ENCODE data around the gene MZF1. TPM values are rescaled to one million over a fixed set of nuclear protein-coding genes. Genes with fewer than 3 reads are reported as not detected.

The MZF1 gene
- total and polyA plus RNA-seq, 10 of the 15 experiments (the other 5 are each of a cell fraction or from before 2014, with no cell fraction given) = 0.38 to 14.7 (median 7.2) TPM

DNA sequence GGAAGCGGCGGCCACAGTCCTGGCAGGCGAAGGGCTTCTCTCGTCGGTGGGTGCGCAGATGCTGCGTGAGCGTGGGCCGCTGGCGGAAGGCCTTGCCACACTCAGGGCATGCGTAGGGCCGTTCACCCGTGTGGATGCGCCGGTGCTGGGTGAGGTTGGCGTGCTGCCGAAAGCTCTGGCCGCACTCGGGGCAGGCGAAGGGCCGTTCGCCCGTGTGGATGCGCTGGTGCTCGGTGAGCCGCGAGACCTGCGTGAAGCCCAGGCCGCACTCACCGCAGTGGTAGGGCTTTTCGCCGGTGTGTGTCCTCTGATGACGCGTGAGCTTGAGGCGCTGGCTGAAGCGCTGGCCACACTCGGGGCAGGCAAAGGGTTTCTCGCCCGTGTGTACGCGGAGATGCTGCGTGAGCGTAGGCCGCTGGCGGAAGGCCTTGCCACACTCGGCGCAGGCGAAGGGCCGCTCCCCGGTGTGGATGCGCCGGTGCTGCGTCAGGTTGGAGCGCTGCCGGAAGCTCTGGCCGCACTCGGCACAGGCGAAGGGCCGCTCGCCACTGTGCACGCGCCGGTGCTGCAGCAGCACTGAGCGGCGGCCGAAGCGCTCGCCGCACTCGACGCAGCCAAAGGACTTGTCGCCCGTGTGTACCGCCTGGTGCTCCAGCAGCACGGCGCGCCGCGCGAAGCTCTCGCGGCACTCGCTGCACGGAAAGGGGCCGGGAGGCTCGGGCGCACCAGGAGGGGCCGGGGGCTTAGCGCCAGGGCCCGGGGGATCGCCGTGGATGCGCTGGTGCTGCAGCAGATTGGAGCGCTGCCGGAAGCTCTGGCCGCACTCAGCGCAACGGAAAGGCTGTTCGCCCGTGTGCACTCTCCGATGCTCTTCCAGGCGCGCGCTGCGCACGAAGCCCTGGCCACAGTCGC, 10.8 kb downstream of the MZF1 start (continued):
- TF ChIP-seq NR2F1 (conservative IDR thresholded peaks at IDR 0.05) (no peak), RCOR1 (conservative IDR thresholded peaks at IDR 0.05; ENCODE audit: low read depth, low read length) (no peak), ZNF207 (IDR thresholded peaks at IDR 0.05; ENCODE audit: borderline replicate concordance) (no peak), HDGF (IDR thresholded peaks at IDR 0.05) (no peak), CREB1 (IDR thresholded peaks at IDR 0.05; ENCODE audit: low read depth) (no peak), SMC3 (IDR thresholded peaks at IDR 0.05; ENCODE audit: borderline replicate concordance, low read length) (no peak), POLR2AphosphoS2 (IDR thresholded peaks at IDR 0.05; ENCODE audit: low read depth, low read length) (peak; percentile 51; the same call in 1 of the 2 replicates), SPI1 (IDR thresholded peaks at IDR 0.05; ENCODE audit: borderline replicate concordance, insufficient read depth, low read depth, low read length) (no peak), POLR2AphosphoS5 (IDR thresholded peaks at IDR 0.05; ENCODE audit: low read length) (no peak), NFYB (IDR thresholded peaks at IDR 0.05; ENCODE audit: insufficient read depth, low read depth, low read length) (no peak), TAF1 (IDR thresholded peaks at IDR 0.05; ENCODE audit: borderline replicate concordance, low read depth, low read length) (no peak), IRF4 (IDR thresholded peaks at IDR 0.05; ENCODE audit: low read depth, low read length) (no peak), CBX5 (IDR thresholded peaks at IDR 0.05; ENCODE audit: low read depth) (no peak), SUZ12 (IDR thresholded peaks at IDR 0.05; ENCODE audit: unreplicated experiment) (no peak), KAT2A (conservative IDR thresholded peaks at IDR 0.05; ENCODE audit: control insufficient read depth, low read depth, low read length) (no peak)
- TF ChIP-seq, protein P1, sequence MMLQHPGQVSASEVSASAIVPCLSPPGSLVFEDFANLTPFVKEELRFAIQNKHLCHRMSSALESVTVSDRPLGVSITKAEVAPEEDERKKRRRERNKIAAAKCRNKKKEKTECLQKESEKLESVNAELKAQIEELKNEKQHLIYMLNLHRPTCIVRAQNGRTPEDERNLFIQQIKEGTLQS (IDR thresholded peaks at IDR 0.05; ENCODE audit: borderline replicate concordance, extremely low read depth, low read depth, low read length) = no peak
- TF ChIP-seq, protein P2, sequence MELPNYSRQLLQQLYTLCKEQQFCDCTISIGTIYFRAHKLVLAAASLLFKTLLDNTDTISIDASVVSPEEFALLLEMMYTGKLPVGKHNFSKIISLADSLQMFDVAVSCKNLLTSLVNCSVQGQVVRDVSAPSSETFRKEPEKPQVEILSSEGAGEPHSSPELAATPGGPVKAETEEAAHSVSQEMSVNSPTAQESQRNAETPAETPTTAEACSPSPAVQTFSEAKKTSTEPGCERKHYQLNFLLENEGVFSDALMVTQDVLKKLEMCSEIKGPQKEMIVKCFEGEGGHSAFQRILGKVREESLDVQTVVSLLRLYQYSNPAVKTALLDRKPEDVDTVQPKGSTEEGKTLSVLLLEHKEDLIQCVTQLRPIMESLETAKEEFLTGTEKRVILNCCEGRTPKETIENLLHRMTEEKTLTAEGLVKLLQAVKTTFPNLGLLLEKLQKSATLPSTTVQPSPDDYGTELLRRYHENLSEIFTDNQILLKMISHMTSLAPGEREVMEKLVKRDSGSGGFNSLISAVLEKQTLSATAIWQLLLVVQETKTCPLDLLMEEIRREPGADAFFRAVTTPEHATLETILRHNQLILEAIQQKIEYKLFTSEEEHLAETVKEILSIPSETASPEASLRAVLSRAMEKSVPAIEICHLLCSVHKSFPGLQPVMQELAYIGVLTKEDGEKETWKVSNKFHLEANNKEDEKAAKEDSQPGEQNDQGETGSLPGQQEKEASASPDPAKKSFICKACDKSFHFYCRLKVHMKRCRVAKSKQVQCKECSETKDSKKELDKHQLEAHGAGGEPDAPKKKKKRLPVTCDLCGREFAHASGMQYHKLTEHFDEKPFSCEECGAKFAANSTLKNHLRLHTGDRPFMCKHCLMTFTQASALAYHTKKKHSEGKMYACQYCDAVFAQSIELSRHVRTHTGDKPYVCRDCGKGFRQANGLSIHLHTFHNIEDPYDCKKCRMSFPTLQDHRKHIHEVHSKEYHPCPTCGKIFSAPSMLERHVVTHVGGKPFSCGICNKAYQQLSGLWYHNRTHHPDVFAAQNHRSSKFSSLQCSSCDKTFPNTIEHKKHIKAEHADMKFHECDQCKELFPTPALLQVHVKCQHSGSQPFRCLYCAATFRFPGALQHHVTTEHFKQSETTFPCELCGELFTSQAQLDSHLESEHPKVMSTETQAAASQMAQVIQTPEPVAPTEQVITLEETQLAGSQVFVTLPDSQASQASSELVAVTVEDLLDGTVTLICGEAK (IDR thresholded peaks at IDR 0.05; ENCODE audit: borderline replicate concordance) = peak; percentile 35; the same call in 1 of the 2 replicates
- TF ChIP-seq, protein P3, sequence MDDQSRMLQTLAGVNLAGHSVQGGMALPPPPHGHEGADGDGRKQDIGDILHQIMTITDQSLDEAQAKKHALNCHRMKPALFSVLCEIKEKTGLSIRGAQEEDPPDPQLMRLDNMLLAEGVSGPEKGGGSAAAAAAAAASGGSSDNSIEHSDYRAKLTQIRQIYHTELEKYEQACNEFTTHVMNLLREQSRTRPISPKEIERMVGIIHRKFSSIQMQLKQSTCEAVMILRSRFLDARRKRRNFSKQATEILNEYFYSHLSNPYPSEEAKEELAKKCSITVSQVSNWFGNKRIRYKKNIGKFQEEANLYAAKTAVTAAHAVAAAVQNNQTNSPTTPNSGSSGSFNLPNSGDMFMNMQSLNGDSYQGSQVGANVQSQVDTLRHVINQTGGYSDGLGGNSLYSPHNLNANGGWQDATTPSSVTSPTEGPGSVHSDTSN (IDR thresholded peaks at IDR 0.05; ENCODE audit: insufficient replicate concordance, low read depth, low read length) = no peak
